CD4-positive, alpha-beta T cell treated with Interleukin-4 for 4 hours (primary cell): ENCODE results near the gene MYO1E.
A peak's percentile ranks its signal among the peaks of the same experiment; 100 is the strongest.

Source experiments
- DNase-seq: peaks from one replicate; pipeline ENCODE4 v3.0.0-alpha.2; 2020

Gene MYO1E

GRCh38 chr15:59258317-59258716 is 114.4 kb downstream of the MYO1E start:
- DNase-seq, result no peak

GRCh38 chr15:59257140-59257539 is 115.5 kb downstream of the MYO1E start:
- no peak for DNase-seq

- DNase-seq, result no peak
Observed at GRCh38 chr15:59256482-59256881, 116.2 kb downstream of the MYO1E start.

- DNase-seq, result peak; percentile 27
Observed at GRCh38 chr15:59255680-59256336, 116.9 kb downstream of the MYO1E start.

GRCh38 chr15:59252137-59252536 is 120.5 kb downstream of the MYO1E start:
- no peak for DNase-seq

- DNase-seq, result no peak
Observed at GRCh38 chr15:59251001-59251845, 121.4 kb downstream of the MYO1E start.

- DNase-seq, result no peak
Observed at GRCh38 chr15:59250249-59250648, 122.4 kb downstream of the MYO1E start.

GRCh38 chr15:59249816-59250215 is 122.9 kb downstream of the MYO1E start:
- no peak for DNase-seq

GRCh38 chr15:59247364-59247763 is 125.3 kb downstream of the MYO1E start:
- DNase-seq, result peak; percentile 36

- DNase-seq, result no peak
Observed at GRCh38 chr15:59245559-59245958, 127.1 kb downstream of the MYO1E start.

- no peak for DNase-seq
Observed at GRCh38 chr15:59244337-59244736, 128.3 kb downstream of the MYO1E start.

- DNase-seq, result no peak
Observed at GRCh38 chr15:59243622-59244021, 129.0 kb downstream of the MYO1E start.

- DNase-seq, result no peak
Observed at GRCh38 chr15:59242649-59243048, 130.0 kb downstream of the MYO1E start.

- DNase-seq, result no peak
Observed at GRCh38 chr15:59240036-59240435, 132.6 kb downstream of the MYO1E start.

- DNase-seq, result no peak
Observed at GRCh38 chr15:59237924-59238331, 134.7 kb downstream of the MYO1E start.

- no peak for DNase-seq
Observed at GRCh38 chr15:59237119-59237855, 135.4 kb downstream of the MYO1E start.

GRCh38 chr15:59236394-59236793 is 136.3 kb downstream of the MYO1E start:
- DNase-seq, result no peak

- no peak for DNase-seq
Observed at GRCh38 chr15:59232476-59232875, 140.2 kb downstream of the MYO1E start.

- DNase-seq, result no peak
Observed at GRCh38 chr15:59230531-59231055, 142.1 kb downstream of the MYO1E start.

- DNase-seq, result no peak
Observed at GRCh38 chr15:59229453-59229852, 143.2 kb downstream of the MYO1E start.

GRCh38 chr15:59229015-59229414 is 143.7 kb downstream of the MYO1E start:
- DNase-seq, result no peak

GRCh38 chr15:59227021-59227420 is 145.7 kb downstream of the MYO1E start:
- no peak for DNase-seq

- no peak for DNase-seq
Observed at GRCh38 chr15:59224474-59224873, 148.2 kb downstream of the MYO1E start.
